CD4-positive, alpha-beta T cell (primary cell): ENCODE data around the gene MPPED1. TPM values are rescaled to one million over a fixed set of nuclear protein-coding genes. Genes with fewer than 3 reads are reported as not detected.

Source experiments
- ATAC-seq: fragments of 200-7000 bp; cut with Tn5 transposase; one replicate; pipeline ENCODE4 v1.10.0; 2022; ENCODE audit warnings: mild to moderate bottlenecking; ENCODE audit not compliant: poor library complexity
- CTCF ChIA-PET: fragments of 350-600 bp; sonication (Branson Sonifier 250); formaldehyde crosslinking; loops from one replicate; lab custom pipeline; 2021; ENCODE audit warnings: antibody characterized with exemption, inconsistent platforms; lab: Charles Lee
- POLR2A ChIA-PET: fragments of 350-600 bp; sonication (Branson Sonifier 250); formaldehyde crosslinking; loops from one replicate; lab custom pipeline; 2021; ENCODE audit warnings: antibody characterized with exemption, inconsistent platforms; lab: Charles Lee
- DNase-seq, 14 experiments: peaks; one replicate each; pipeline ENCODE4 v3.0.0-alpha.2; 2013 to 2020; ENCODE audit warnings: mixed read lengths in 2 of 14
- H3K27ac ChIP-seq, 2 donors: one replicate each; pipeline versions ENCODE4 v1.5.1 to v1.7.0; 2013; ENCODE audit warnings: low read length in 2 of 2, low read depth in 1 of 2, mild to moderate bottlenecking in 1 of 2
- H3K27me3 ChIP-seq, 2 experiments: 1 replicate in 1 of 2; 2 replicates in 1 of 2; pipeline versions ENCODE4 v1.6.1 to v1.7.0; 2013; ENCODE audit warnings: low read length in 2 of 2, control low read depth in 1 of 2, mild to moderate bottlenecking in 1 of 2, moderate library complexity in 1 of 2; ENCODE audit not compliant: insufficient read depth in 2 of 2, control insufficient read depth in 1 of 2
- H3K36me3 ChIP-seq: one replicate; pipeline ENCODE4 v1.6.1; 2013; ENCODE audit warnings: low read length, control low read depth; ENCODE audit not compliant: insufficient read depth
- H3K4me1 ChIP-seq: one replicate; pipeline ENCODE4 v1.6.1; 2013; ENCODE audit warnings: low read length, control low read depth; ENCODE audit not compliant: insufficient read depth
- H3K4me3 ChIP-seq: one replicate; pipeline ENCODE4 v1.5.1; 2013; ENCODE audit warnings: mild to moderate bottlenecking, low read length, moderate library complexity
- H3K9me3 ChIP-seq, 2 experiments: 1 replicate in 1 of 2; 2 replicates in 1 of 2; pipeline versions ENCODE4 v1.6.1 to v1.7.0; 2013; ENCODE audit warnings: low read length in 2 of 2, mild to moderate bottlenecking in 2 of 2, control low read depth in 1 of 2, moderate library complexity in 1 of 2; ENCODE audit not compliant: control insufficient read depth in 1 of 2, insufficient read depth in 1 of 2
- H3K27ac Mint-ChIP-seq: one replicate; pipeline ENCODE4 v1.8.0; 2020; ENCODE audit warnings: mixed read lengths
- H3K27me3 Mint-ChIP-seq: one replicate; pipeline ENCODE4 v1.8.0; 2021; ENCODE audit warnings: mixed read lengths
- H3K36me3 Mint-ChIP-seq: one replicate; pipeline ENCODE4 v1.8.0; 2021; ENCODE audit warnings: low read depth, mixed read lengths
- H3K4me1 Mint-ChIP-seq: one replicate; pipeline ENCODE4 v1.8.0; 2021; ENCODE audit warnings: low read depth, mixed read lengths
- H3K4me3 Mint-ChIP-seq: one replicate; pipeline ENCODE4 v1.8.0; 2020; ENCODE audit warnings: mild to moderate bottlenecking, mixed read lengths
- H3K9me3 Mint-ChIP-seq: one replicate; pipeline ENCODE4 v1.8.0; 2020; ENCODE audit warnings: mixed read lengths
- intact Hi-C, 2 experiments: fragments of 100-400 bp; cut with DNase I in 1 of 2; cut with micrococcal nuclease in 1 of 2; formaldehyde crosslinking; loops; one replicate each; pipeline versions ENCODE4 v1.15.1 to v1.9.0; 2023 to 2025; cut with DNase I, micrococcal nuclease
- total RNA-seq, 174 experiments: library from RNA in 2 of 174; stranded (reverse) in 2 of 174; gene quantifications; one replicate each; pipeline ENCODE4 v1.2.3 and lab custom pipeline; 2021 to 2026
- TF ChIP-seq, protein P1 (sequence below): fragments of 200-600 bp; IDR thresholded peaks from one replicate; pipeline ENCODE4 v1.8.0; 2022; ENCODE audit warnings: antibody characterized with exemption, mild to moderate bottlenecking

The MPPED1 gene
- total RNA-seq, 2 experiments from 2014 or later, result not detected

- Mint-ChIP-seq H3K4me1 (peaks cover 16% of the 10 kb centered on the region), H3K27ac (no peak overlapping the region), H3K27me3 (peaks cover 8% of the 10 kb centered on the region), H3K4me3 (no peak overlapping the region), H3K36me3 (no peaks in the 10 kb centered on the region), H3K9me3 (no peaks in the 10 kb centered on the region)
- Histone ChIP-seq H3K27me3 (peaks cover 0 to 4% of the 10 kb centered on the region in 2 experiments), H3K27ac (no peak overlapping the region), H3K4me1 (peaks cover 9% of the 10 kb centered on the region), H3K4me3 (no peak overlapping the region), H3K9me3 (peaks cover 0 to 23% of the 10 kb centered on the region in 2 experiments), H3K36me3 (no peaks in the 10 kb centered on the region)
- DNase-seq (no peak), ATAC-seq (no peak)
- intact Hi-C loops, result no loop called here
- ChIA-PET POLR2A (no interaction called here), CTCF (no interaction called here)
- TF ChIP-seq, protein P1, sequence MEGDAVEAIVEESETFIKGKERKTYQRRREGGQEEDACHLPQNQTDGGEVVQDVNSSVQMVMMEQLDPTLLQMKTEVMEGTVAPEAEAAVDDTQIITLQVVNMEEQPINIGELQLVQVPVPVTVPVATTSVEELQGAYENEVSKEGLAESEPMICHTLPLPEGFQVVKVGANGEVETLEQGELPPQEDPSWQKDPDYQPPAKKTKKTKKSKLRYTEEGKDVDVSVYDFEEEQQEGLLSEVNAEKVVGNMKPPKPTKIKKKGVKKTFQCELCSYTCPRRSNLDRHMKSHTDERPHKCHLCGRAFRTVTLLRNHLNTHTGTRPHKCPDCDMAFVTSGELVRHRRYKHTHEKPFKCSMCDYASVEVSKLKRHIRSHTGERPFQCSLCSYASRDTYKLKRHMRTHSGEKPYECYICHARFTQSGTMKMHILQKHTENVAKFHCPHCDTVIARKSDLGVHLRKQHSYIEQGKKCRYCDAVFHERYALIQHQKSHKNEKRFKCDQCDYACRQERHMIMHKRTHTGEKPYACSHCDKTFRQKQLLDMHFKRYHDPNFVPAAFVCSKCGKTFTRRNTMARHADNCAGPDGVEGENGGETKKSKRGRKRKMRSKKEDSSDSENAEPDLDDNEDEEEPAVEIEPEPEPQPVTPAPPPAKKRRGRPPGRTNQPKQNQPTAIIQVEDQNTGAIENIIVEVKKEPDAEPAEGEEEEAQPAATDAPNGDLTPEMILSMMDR, result no peak
Measured at GRCh38 chr22:43476751-43477725, 65.2 kb downstream of the MPPED1 start.

GRCh38 chr22:43477966-43478365, 66.2 kb downstream of the MPPED1 start:
- Histone ChIP-seq H3K4me1 (peaks cover 11% of the 10 kb centered on the region), H3K36me3 (no peaks in the 10 kb centered on the region), H3K27me3 (no peaks in the 10 kb centered on the region), H3K9me3 (peaks cover 0 to 23% of the 10 kb centered on the region in 2 experiments), H3K27ac (no peak overlapping the region), H3K4me3 (no peak overlapping the region)
- no peak overlapping the region for H3K4me3 Mint-ChIP-seq
- DNase-seq (no peak), ATAC-seq (no peak)
- CTCF ChIA-PET, result no interaction called here
- peaks cover 16% of the 10 kb centered on the region for H3K4me1 Mint-ChIP-seq
- no peak overlapping the region for H3K27ac Mint-ChIP-seq
- H3K9me3 Mint-ChIP-seq, result no peaks in the 10 kb centered on the region
- intact Hi-C loops, result no loop called here
- no peaks in the 10 kb centered on the region for H3K36me3 Mint-ChIP-seq
- TF ChIP-seq, protein P1, result no peak
- H3K27me3 Mint-ChIP-seq, result peaks cover 2% of the 10 kb centered on the region
- POLR2A ChIA-PET, result no interaction called here

DNA sequence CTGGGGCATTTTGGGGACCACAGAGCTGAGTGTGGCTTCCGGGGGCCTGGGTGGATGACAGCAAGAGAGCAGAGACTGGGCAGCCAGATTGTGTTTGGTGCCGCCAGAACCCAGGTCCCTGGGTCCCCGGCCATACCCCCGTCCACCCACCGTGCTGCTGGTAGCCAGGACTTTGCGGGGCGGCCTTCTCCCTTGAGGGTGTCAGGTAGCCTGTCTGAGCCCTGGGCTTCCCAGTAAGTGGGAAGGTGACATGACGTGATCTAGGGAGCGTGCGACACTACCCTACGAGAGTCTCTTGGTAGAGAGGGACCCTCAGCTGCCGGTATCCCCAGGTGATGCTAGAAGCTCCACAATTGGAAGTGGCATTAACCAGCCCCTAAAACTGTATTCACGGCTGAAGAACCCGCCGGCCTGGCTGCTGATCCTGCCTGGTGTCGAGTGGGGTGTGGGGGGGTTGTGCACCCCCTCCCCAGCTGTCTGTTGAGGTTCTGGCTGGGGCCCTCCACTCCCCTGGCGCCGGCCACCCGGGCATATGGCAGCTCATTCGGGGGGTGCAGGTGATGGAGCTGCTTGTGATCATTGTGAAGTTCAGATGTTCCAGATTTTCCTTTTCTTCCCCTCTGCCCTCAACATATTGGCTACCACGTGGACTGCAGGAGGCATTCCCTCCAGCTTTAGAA, 66.9 kb downstream of the MPPED1 start:
- POLR2A ChIA-PET, result no interaction called here
- DNase-seq, result no peak

More for the DNA sequence above, 66.9 kb downstream of the MPPED1 start:
- Histone ChIP-seq H3K36me3 (no peaks in the 10 kb centered on the region), H3K4me3 (no peak overlapping the region), H3K27ac (no peak overlapping the region), H3K9me3 (peaks cover 0 to 18% of the 10 kb centered on the region in 2 experiments), H3K27me3 (no peaks in the 10 kb centered on the region), H3K4me1 (peaks cover 11% of the 10 kb centered on the region)
- CTCF ChIA-PET, result no interaction called here
- Mint-ChIP-seq H3K27ac (no peak overlapping the region), H3K4me3 (no peak overlapping the region), H3K36me3 (no peaks in the 10 kb centered on the region), H3K4me1 (peaks cover 16% of the 10 kb centered on the region), H3K27me3 (no peaks in the 10 kb centered on the region), H3K9me3 (no peaks in the 10 kb centered on the region)
- no peak for ATAC-seq
- TF ChIP-seq, protein P1, result no peak
- intact Hi-C loops, result no loop called here
